SK-N-SH (cell line): ENCODE data around the gene COL26A1. TPM values are rescaled to one million over a fixed set of nuclear protein-coding genes. Genes with fewer than 3 reads are reported as not detected.

Source experiments
- CTCF ChIA-PET: fragments of 300-600, 350-600 bp; formaldehyde crosslinking; extraction: SDS; loops from one replicate; lab custom pipeline; 2021; lab: Yijun Ruan, JAX
- POLR2A ChIA-PET: fragments of 350-600 bp; sonication (Branson Sonifier 250); formaldehyde crosslinking; extraction: SDS; loops from one replicate; lab custom pipeline; 2020; ENCODE audit warnings: antibody characterized with exemption, inconsistent platforms; lab: Yijun Ruan, JAX
- DNase-seq: peaks from one replicate; pipeline ENCODE4 v3.0.0; 2012
- H2AFZ ChIP-seq: fragments of 200-600 bp; sonication (generic); 2 replicates; pipeline ENCODE4 v1.8.1; 2016; ENCODE audit warnings: antibody characterized with exemption, mild to moderate bottlenecking, low read depth
- H3F3A ChIP-seq: fragments of 200-600 bp; sonication (generic); replicated peaks from 2 replicates; pipeline ENCODE3; 2016; ENCODE audit warnings: antibody characterized with exemption, mild to moderate bottlenecking; ENCODE audit not compliant: insufficient read depth
- H3K27ac ChIP-seq, 2 experiments: fragments of 200-500 bp in 1 of 2; fragments of 200-600 bp in 1 of 2; sonication (Bioruptor generic) in 1 of 2; sonication (generic), shearing (Covaris generic) in 1 of 2; 2 replicates each; pipeline versions ENCODE4 v1.5.1 to v1.6.1; 2014 to 2016; ENCODE audit warnings: low read depth in 2 of 2, inconsistent platforms in 1 of 2, low read length in 1 of 2, mild to moderate bottlenecking in 1 of 2, mixed read lengths in 1 of 2
- H3K27me3 ChIP-seq: fragments of 200-600 bp; sonication (generic), shearing (Covaris generic); 2 replicates; pipeline ENCODE4 v1.6.1; 2016; ENCODE audit warnings: mixed run types; ENCODE audit not compliant: insufficient read depth
- H3K36me3 ChIP-seq, 2 experiments: fragments of 200-500 bp in 1 of 2; fragments of 200-600 bp in 1 of 2; sonication (Bioruptor generic) in 1 of 2; sonication (generic) in 1 of 2; replicated peaks in 1 of 2; 2 replicates each; pipeline versions ENCODE3 to v1.5.1; 2014 to 2016; ENCODE audit warnings: low read length in 1 of 2, mild to moderate bottlenecking in 1 of 2; ENCODE audit not compliant: insufficient read depth in 2 of 2, control insufficient read depth in 1 of 2
- H3K4me1 ChIP-seq, 2 experiments: fragments of 200-500 bp in 1 of 2; fragments of 200-600 bp in 1 of 2; sonication (Bioruptor generic) in 1 of 2; sonication (generic), shearing (Covaris generic) in 1 of 2; 2 replicates each; pipeline versions ENCODE4 v1.5.1 to v1.6.1; 2014 to 2016; ENCODE audit warnings: low read depth in 1 of 2, low read length in 1 of 2, mixed run types in 1 of 2; ENCODE audit not compliant: insufficient read depth in 2 of 2, control insufficient read depth in 1 of 2
- H3K4me2 ChIP-seq: fragments of 200-600 bp; sonication (generic), shearing (Covaris generic); 2 replicates; pipeline ENCODE4 v1.6.1; 2017; ENCODE audit warnings: mixed run types
- H3K4me3 ChIP-seq, 2 experiments: fragments of 200-500 bp in 1 of 2; fragments of 200-600 bp in 1 of 2; sonication (Bioruptor generic) in 1 of 2; sonication (generic), shearing (Covaris generic) in 1 of 2; 2 replicates each; pipeline versions ENCODE4 v1.5.1 to v1.8.1; 2014 to 2016; ENCODE audit warnings: low read depth in 2 of 2, inconsistent platforms in 1 of 2, low read length in 1 of 2, mild to moderate bottlenecking in 1 of 2, mixed read lengths in 1 of 2, moderate library complexity in 1 of 2
- H3K79me2 ChIP-seq: fragments of 200-600 bp; sonication (generic); 2 replicates; pipeline ENCODE4 v1.8.1; 2017; ENCODE audit warnings: mild to moderate bottlenecking; ENCODE audit not compliant: insufficient read depth
- H3K9ac ChIP-seq: fragments of 200-600 bp; sonication (generic); 2 replicates; pipeline ENCODE4 v1.6.1; 2017; ENCODE audit warnings: mixed run types
- H3K9me2 ChIP-seq: fragments of 200-600 bp; sonication (generic); 2 replicates; pipeline ENCODE4 v1.6.1; 2017; ENCODE audit warnings: mixed run types
- H3K9me3 ChIP-seq: fragments of 200-600 bp; sonication (generic); 2 replicates; pipeline ENCODE4 v1.6.1; 2017; ENCODE audit warnings: mixed run types, mild to moderate bottlenecking, moderate library complexity
- H4K20me1 ChIP-seq: fragments of 200-600 bp; sonication (generic); 2 replicates; pipeline ENCODE4 v1.6.1; 2017; ENCODE audit warnings: mild to moderate bottlenecking, mixed run types; ENCODE audit not compliant: insufficient read depth
- EP300 ChIP-seq, 2 experiments: IDR thresholded peaks; 2 replicates each; pipeline versions ENCODE4 v1.4.0 to v1.6.1; 2012; ENCODE audit warnings: borderline replicate concordance in 1 of 2, low read depth in 1 of 2, low read length in 1 of 2
- FOSL2 ChIP-seq: IDR thresholded peaks from 2 replicates; pipeline ENCODE4 v1.4.0; 2012; ENCODE audit warnings: low read depth, mild to moderate bottlenecking, moderate library complexity, borderline replicate concordance
- FOXJ3 ChIP-seq: sonication (generic); formaldehyde crosslinking; IDR thresholded peaks from 2 replicates; pipeline ENCODE4 v1.5.1; 2020; ENCODE audit warnings: mild to moderate bottlenecking, missing genetic modification reagents
- GATA2 ChIP-seq: sonication (generic); formaldehyde crosslinking; IDR thresholded peaks from 2 replicates; pipeline ENCODE4 v1.5.0; 2020; ENCODE audit warnings: mild to moderate bottlenecking, missing genetic modification reagents
- JUND ChIP-seq: IDR thresholded peaks from 2 replicates; pipeline ENCODE4 v1.4.0; 2012
- MEF2A ChIP-seq: IDR thresholded peaks from 2 replicates; pipeline ENCODE4 v1.4.0; 2012; ENCODE audit warnings: low read depth, borderline replicate concordance
- MXI1 ChIP-seq: IDR thresholded peaks from 2 replicates; pipeline ENCODE4 v1.6.1; 2012; ENCODE audit warnings: mild to moderate bottlenecking, low read depth, low read length, improper control_type of control experiment
- NFIC ChIP-seq: IDR thresholded peaks from 2 replicates; pipeline ENCODE4 v1.4.0; 2012; ENCODE audit warnings: borderline replicate concordance
- NRF1 ChIP-seq: IDR thresholded peaks from 2 replicates; pipeline ENCODE4 v1.6.1; 2012; ENCODE audit warnings: low read depth, mild to moderate bottlenecking, low read length
- RAD21 ChIP-seq: IDR thresholded peaks from 2 replicates; pipeline ENCODE4 v1.6.1; 2012; ENCODE audit warnings: mild to moderate bottlenecking, low read length
- RFX5 ChIP-seq: IDR thresholded peaks from 2 replicates; pipeline ENCODE4 v1.6.1; 2012; ENCODE audit warnings: mild to moderate bottlenecking, improper control_type of control experiment, low read length
- ZBTB33 ChIP-seq: IDR thresholded peaks from 2 replicates; pipeline ENCODE4 v1.4.0; 2012; ENCODE audit warnings: low read depth, borderline replicate concordance
- WGBS: methylation state at CpG from one replicate; pipeline ENCODE4 v1.1.6; 2017; ENCODE audit warnings: low lambda C conversion rate; 5-methylcytosine and 5-hydroxymethylcytosine counted together
- polyA plus RNA-seq, 3 experiments: library from polyadenylated mRNA; depleted of rRNA; stranded (reverse); fragments of >200 nt; gene quantifications; 2 replicates each; pipeline ENCODE4 v1.2.3, GENCODE V29; 2012

COL26A1 gene
- polyA plus RNA-seq, 1 of the 3 experiments (the other 2 are of a cell fraction) = 0.05 TPM

- TF ChIP-seq FOSL2 (no peak), ZBTB33 (no peak), NRF1 (no peak), GATA2 (CRISPR knock-in tag) (no peak), FOXJ3 (no peak)
These were observed 214.3 kb downstream of the COL26A1 start (continued) for GRCh38 chr7:101576998-101577397.

GRCh38 chr7:101578552-101578951 is 215.9 kb downstream of the COL26A1 start:
- H3K27ac ChIP-seq = no peak overlapping the region
- H3K9me3 ChIP-seq = no peaks in the 10 kb centered on the region
- no peaks in the 10 kb centered on the region for H3K79me2 ChIP-seq
- H4K20me1 ChIP-seq = no peaks in the 10 kb centered on the region
- no peaks in the 10 kb centered on the region for H3K36me3 ChIP-seq
- no peak overlapping the region for H3K9ac ChIP-seq
- TF ChIP-seq RAD21 = no peak
- TF ChIP-seq, all 33 proteins: peak for 0
- no peak for DNase-seq
- Histone ChIP-seq H3K27me3 (peaks cover 7% of the 10 kb centered on the region; the same call in 1 of the 2 replicates), H3K4me2 (no peak overlapping the region), H3K4me1 (no peaks in the 10 kb centered on the region), H3K4me3 (no peak overlapping the region), H3F3A (no peaks in the 10 kb centered on the region), H2AFZ (no peak overlapping the region), H3K9me2 (no peaks in the 10 kb centered on the region)
- WGBS = 65% methylated on average over 1 of the region's 1 CpG
- POLR2A ChIA-PET = no interaction called here
- CTCF ChIA-PET = interaction anchor here (0.6 to 2.2 kb wide), 2 partner anchors 24 to 36 kb away, joined by 3 to 8 read pairs; no protein-coding TSS in a partner anchor

- Histone ChIP-seq H3K9ac (no peak overlapping the region), H3K27me3 (no peaks in the 10 kb centered on the region; the same call in 1 of the 2 replicates), H4K20me1 (no peaks in the 10 kb centered on the region), H3K9me2 (no peaks in the 10 kb centered on the region), H3K79me2 (no peaks in the 10 kb centered on the region), H3K4me2 (no peak overlapping the region), H3K4me3 (no peak overlapping the region), H2AFZ (no peak overlapping the region), H3K4me1 (no peaks in the 10 kb centered on the region), H3K36me3 (no peaks in the 10 kb centered on the region), H3K9me3 (no peaks in the 10 kb centered on the region), H3F3A (no peaks in the 10 kb centered on the region)
- POLR2A ChIA-PET = interaction anchor here (0.5 kb wide), 1 partner anchor 116 kb away, joined by 3 read pairs; no protein-coding TSS in a partner anchor
- CTCF ChIA-PET = interaction anchor here (1.6 to 3.2 kb wide), 3 partner anchors 22 to 42 kb away, joined by 3 to 15 read pairs (median 5); no protein-coding TSS in a partner anchor
- DNase-seq = no peak
- 61% methylated on average over 7 of the region's 7 CpGs for WGBS
- TF ChIP-seq JUND (no peak), NFIC (no peak), MXI1 (no peak), EP300 (IDR thresholded peaks at IDR 0.05; ENCODE audit: borderline replicate concordance in 1 of 2, low read depth in 1 of 2, low read length in 1 of 2) (no peak), MEF2A (no peak), RFX5 (no peak), FOSL2 (no peak)
- TF ChIP-seq, all 33 proteins: peak for 0
- no peak overlapping the region for H3K27ac ChIP-seq
These were observed 217.9 kb downstream of the COL26A1 start for GRCh38 chr7:101580596-101580995.
